ENCODE results near the gene RFC1. TPM values are rescaled to one million over a fixed set of nuclear protein-coding genes. Genes with fewer than 3 reads are reported as not detected.
"Not testable (repeated sequence)": the region's sequence is repeated elsewhere in the genome, so short reads cannot be mapped to it uniquely, and the experiment has no call there.

RFC1 gene
- total RNA-seq, 4 donors from 2014 or later = 54.7 to 166 (median 77.6) TPM

DNA sequence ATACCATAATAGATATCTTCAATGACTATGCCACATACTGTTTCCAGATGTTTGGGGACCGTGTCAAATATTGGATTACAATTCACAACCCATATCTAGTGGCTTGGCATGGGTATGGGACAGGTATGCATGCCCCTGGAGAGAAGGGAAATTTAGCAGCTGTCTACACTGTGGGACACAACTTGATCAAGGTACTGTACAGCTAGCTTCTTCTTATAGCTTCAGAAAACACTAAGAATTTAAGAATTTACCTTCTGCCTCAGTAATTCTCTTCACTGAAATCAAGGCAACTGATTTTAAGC is 41.4 kb upstream of the RFC1 start:
- TF ChIP-seq, protein P1, sequence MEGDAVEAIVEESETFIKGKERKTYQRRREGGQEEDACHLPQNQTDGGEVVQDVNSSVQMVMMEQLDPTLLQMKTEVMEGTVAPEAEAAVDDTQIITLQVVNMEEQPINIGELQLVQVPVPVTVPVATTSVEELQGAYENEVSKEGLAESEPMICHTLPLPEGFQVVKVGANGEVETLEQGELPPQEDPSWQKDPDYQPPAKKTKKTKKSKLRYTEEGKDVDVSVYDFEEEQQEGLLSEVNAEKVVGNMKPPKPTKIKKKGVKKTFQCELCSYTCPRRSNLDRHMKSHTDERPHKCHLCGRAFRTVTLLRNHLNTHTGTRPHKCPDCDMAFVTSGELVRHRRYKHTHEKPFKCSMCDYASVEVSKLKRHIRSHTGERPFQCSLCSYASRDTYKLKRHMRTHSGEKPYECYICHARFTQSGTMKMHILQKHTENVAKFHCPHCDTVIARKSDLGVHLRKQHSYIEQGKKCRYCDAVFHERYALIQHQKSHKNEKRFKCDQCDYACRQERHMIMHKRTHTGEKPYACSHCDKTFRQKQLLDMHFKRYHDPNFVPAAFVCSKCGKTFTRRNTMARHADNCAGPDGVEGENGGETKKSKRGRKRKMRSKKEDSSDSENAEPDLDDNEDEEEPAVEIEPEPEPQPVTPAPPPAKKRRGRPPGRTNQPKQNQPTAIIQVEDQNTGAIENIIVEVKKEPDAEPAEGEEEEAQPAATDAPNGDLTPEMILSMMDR (IDR thresholded peaks at IDR 0.05) = no peak
- no peak for TF ChIP-seq POLR2A (IDR thresholded peaks at IDR 0.05)
- no peak overlapping the region for H3K4me3 ChIP-seq
- intact Hi-C loops (cut with DNase I; ENCODE audit: low total_unique reads) = no loop called here
- H3K9me3 ChIP-seq = no peaks in the 10 kb centered on the region
- H3K36me3 ChIP-seq = no peaks in the 10 kb centered on the region
- no peak for DNase-seq
- no peak overlapping the region for H3K27ac ChIP-seq
- H3K4me1 ChIP-seq = no peaks in the 10 kb centered on the region
- H3K27me3 ChIP-seq = no peaks in the 10 kb centered on the region

DNA sequence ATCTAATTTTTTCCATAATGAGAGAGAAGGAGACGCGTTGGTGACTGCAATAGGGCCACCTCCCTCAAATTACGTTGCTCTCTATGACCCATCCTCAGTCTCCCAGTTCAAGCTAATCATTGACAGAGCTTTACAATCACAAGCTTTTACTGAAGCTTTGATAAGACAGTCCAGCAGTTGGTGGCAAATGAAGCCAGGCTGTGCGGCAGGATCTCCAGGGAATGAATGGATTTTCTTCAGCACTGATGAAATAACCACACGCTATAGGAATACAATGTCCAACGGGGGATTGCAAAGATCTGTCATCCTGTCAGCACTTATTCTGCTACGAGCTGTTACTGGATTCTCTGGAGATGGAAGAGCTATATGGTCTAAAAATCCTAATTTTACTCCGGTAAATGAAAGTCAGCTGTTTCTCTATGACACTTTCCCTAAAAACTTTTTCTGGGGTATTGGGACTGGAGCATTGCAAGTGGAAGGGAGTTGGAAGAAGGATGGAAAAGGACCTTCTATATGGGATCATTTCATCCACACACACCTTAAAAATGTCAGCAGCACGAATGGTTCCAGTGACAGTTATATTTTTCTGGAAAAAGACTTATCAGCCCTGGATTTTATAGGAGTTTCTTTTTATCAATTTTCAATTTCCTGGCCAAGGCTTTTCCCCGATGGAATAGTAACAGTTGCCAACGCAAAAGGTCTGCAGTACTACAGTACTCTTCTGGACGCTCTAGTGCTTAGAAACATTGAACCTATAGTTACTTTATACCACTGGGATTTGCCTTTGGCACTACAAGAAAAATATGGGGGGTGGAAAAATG is 40.8 kb upstream of the RFC1 start, which contains the start of gene KLB:
TSS of gene KLB (plus strand) at position 168 of the 821 bp plus-strand sequence. CDS start at position 188, 20 bp downstream.
- H3K27me3 ChIP-seq = no peaks in the 10 kb centered on the region

DNA sequence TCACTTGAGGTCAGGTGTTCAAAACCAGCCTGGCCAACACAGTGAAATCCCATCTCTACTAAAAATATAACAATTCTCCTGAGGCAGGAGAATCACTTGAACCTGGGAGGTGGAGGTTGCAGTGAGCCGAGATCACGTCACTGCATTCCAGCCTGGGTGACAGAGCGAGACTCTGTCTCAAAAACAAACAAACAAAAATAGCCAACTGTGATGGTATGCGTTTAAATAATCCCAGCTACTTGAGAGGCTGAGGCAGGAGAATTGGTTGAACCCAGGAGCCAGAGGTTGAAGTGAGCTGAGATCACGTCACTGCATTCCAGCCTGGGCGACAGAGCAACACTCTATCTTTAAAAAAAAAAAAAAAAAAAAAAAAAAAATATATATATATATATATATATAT is 35.5 kb upstream of the RFC1 start:
- H3K9me3 ChIP-seq; DNase-seq; H3K36me3 ChIP-seq; H3K4me3 ChIP-seq; H3K4me1 ChIP-seq; H3K27ac ChIP-seq; H3K27me3 ChIP-seq; intact Hi-C loops (cut with DNase I; ENCODE audit: low total_unique reads): not testable (repeated sequence)

More for the DNA sequence above, 40.8 kb upstream of the RFC1 start, which contains the start of gene KLB:
- intact Hi-C loops (cut with DNase I; ENCODE audit: low total_unique reads) = no loop called here
- H3K36me3 ChIP-seq = no peaks in the 10 kb centered on the region
- no peaks in the 10 kb centered on the region for H3K9me3 ChIP-seq
- no peaks in the 10 kb centered on the region for H3K4me1 ChIP-seq
- no peak within 1 kb of the TSS for H3K27ac ChIP-seq
- no peak for DNase-seq
- no peak for TF ChIP-seq POLR2A (IDR thresholded peaks at IDR 0.05)
- TF ChIP-seq, protein P1 (IDR thresholded peaks at IDR 0.05) = no peak
- no peak within 1 kb of the TSS for H3K4me3 ChIP-seq

DNA sequence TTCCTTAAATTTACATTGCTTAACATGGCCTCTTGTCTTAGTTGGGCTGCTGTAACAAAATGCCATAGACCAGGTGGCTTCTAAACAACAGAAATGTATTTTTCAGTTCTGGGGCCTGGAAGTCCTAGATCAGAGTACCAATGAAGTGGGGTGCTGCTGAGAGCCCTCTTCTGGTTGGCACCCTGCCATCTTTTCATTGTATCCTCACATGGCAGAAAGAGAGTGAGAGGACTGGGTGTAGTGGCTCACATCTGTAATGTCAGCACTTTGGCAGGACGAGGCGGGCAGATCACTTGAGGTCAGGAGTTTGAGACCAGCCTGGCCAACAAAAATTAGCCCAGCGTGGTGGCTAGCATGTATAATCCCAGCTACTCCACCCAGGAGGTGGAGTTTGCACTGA is 28.5 kb upstream of the RFC1 start:
- Histone ChIP-seq H3K27ac (no peak overlapping the region), H3K9me3 (no peaks in the 10 kb centered on the region), H3K4me1 (no peaks in the 10 kb centered on the region), H3K27me3 (no peaks in the 10 kb centered on the region), H3K4me3 (no peak overlapping the region), H3K36me3 (no peaks in the 10 kb centered on the region)
- DNase-seq = no peak
- intact Hi-C loops (cut with DNase I; ENCODE audit: low total_unique reads) = no loop called here
- no peak for TF ChIP-seq POLR2A (IDR thresholded peaks at IDR 0.05)
- TF ChIP-seq, protein P1 (IDR thresholded peaks at IDR 0.05) = no peak

DNA sequence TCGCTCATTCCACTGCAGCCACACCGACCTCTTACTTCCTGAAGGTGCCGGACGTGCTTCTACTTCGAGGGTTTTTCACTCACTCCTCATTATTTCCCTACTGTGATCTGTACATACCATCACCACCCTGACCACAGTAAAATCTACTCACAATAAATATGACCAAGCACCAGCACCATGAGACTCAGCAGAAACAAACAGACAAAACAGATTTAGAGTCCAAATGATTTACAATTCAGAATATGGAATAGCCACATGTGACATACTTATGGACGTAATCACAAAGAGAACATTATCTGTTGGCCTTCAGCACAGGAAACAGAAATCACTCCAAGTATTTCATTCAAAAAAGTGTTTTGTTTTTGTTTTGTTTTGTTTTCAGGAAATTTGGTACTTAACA is 24.4 kb upstream of the RFC1 start:
- no peak overlapping the region for H3K4me3 ChIP-seq

More for the DNA sequence above, 24.4 kb upstream of the RFC1 start:
- H3K4me1 ChIP-seq = no peaks in the 10 kb centered on the region
- no peaks in the 10 kb centered on the region for H3K36me3 ChIP-seq
- no peaks in the 10 kb centered on the region for H3K9me3 ChIP-seq
- H3K27me3 ChIP-seq = no peaks in the 10 kb centered on the region
- intact Hi-C loops (cut with DNase I; ENCODE audit: low total_unique reads) = no loop called here
- DNase-seq = no peak
- TF ChIP-seq, protein P1 (IDR thresholded peaks at IDR 0.05) = no peak
- no peak for TF ChIP-seq POLR2A (IDR thresholded peaks at IDR 0.05)
- H3K27ac ChIP-seq = no peak overlapping the region

Measured in uterus (tissue), 4 donors.